ENCODE measurements around the gene MCTP2.

The MCTP2 gene

DNA sequence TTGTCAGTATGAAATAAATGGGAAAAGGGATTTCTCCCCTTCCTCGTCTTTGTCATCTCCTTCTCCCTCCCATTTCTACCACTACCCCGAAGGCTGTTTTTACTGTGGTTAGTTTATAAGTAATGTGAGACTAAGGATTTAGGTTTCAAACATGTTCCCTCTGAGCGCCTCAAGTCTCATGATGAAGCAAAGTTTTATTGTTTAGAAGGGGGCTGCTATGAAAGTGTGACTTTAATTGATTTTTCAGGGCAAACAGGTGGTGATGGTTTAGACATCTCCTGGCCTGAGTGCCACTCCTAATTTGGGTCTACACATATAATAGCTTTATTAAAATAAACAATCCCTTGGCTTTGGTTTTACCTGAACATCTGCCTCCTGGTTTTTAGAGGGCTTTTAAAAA is 185.5 kb downstream of the MCTP2 start:
- no peak for DNase-seq (ENCODE audit: low read depth)
- TF ChIP-seq, protein P1, sequence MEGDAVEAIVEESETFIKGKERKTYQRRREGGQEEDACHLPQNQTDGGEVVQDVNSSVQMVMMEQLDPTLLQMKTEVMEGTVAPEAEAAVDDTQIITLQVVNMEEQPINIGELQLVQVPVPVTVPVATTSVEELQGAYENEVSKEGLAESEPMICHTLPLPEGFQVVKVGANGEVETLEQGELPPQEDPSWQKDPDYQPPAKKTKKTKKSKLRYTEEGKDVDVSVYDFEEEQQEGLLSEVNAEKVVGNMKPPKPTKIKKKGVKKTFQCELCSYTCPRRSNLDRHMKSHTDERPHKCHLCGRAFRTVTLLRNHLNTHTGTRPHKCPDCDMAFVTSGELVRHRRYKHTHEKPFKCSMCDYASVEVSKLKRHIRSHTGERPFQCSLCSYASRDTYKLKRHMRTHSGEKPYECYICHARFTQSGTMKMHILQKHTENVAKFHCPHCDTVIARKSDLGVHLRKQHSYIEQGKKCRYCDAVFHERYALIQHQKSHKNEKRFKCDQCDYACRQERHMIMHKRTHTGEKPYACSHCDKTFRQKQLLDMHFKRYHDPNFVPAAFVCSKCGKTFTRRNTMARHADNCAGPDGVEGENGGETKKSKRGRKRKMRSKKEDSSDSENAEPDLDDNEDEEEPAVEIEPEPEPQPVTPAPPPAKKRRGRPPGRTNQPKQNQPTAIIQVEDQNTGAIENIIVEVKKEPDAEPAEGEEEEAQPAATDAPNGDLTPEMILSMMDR (IDR thresholded peaks at IDR 0.05; ENCODE audit: insufficient read depth, low read depth, low read length, missing control alignments): no peak
- no peak overlapping the region for H3K4me3 ChIP-seq (ENCODE audit: low read depth, low read length)

DNA sequence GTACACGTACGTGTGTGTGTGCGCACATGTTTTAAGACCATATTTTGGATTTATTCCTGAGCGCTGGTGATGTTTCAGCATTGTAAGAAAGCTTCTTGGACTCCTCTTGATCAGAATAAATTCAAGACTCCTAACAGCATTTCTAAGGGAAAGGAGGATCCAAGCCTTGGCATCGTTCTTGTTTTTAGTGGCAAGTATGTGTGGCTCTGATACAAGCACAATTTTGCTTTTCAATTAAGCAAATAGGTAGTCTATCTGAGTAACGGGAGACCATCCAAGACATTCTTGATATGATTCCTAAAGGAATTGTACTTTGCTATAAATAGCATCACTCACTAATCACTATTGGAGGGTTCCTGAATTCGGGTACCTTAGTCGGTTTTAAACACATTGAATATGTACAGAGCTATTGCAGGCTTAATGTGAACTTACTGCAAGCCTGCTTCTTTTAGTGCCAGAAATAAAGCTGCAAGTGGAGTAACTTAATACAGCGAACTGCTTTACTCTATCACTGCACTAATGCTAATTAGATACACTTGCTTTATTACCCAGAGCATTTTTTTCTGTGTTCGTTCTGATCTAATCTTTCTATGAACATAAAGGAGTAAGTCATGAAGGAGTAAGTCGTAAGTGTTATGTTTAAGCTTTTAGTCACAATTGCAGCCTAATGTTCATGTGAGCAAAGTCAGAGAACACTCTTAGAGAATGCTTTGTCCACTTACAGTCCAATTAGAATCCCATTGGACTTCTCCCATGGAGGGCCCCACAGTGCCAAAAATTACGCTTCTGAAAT is 186.3 kb downstream of the MCTP2 start:
- no peak for DNase-seq (ENCODE audit: low read depth)
- TF ChIP-seq, protein P1 (IDR thresholded peaks at IDR 0.05; ENCODE audit: insufficient read depth, low read depth, low read length, missing control alignments): no peak
- H3K4me3 ChIP-seq (ENCODE audit: low read depth, low read length): no peak overlapping the region

- no peak overlapping the region for H3K4me3 ChIP-seq (ENCODE audit: low read depth, low read length)
- DNase-seq (ENCODE audit: low read depth): no peak
- TF ChIP-seq, protein P1 (IDR thresholded peaks at IDR 0.05; ENCODE audit: insufficient read depth, low read depth, low read length, missing control alignments): no peak
Observed at GRCh38 chr15:94421706-94422105, 190.3 kb downstream of the MCTP2 start.

DNA sequence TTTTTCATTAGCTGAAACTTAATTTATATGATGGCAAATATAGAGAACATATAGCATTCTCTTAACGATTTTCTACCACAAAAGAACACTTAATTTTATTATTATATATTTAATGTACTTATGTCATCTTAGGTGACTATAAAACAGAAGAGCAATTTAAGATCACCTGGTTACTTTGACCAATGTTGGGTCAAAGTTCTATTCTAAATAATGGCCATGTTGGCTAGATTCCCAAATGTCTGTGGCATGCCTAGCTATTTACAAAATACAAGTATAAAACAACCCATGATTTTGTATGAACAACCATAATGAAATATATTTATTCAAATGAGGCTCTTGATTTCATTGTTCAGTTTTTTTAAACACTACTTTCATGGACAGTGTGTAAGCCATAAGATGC is 200.9 kb downstream of the MCTP2 start:
- TF ChIP-seq, protein P1 (IDR thresholded peaks at IDR 0.05; ENCODE audit: insufficient read depth, low read depth, low read length, missing control alignments): no peak
- no peak overlapping the region for H3K4me3 ChIP-seq (ENCODE audit: low read depth, low read length)
- no peak for DNase-seq (ENCODE audit: low read depth)

GRCh38 chr15:94439158-94439557 is 207.8 kb downstream of the MCTP2 start:
- no peak overlapping the region for H3K4me3 ChIP-seq (ENCODE audit: low read depth, low read length)
- TF ChIP-seq, protein P1 (IDR thresholded peaks at IDR 0.05; ENCODE audit: insufficient read depth, low read depth, low read length, missing control alignments): no peak
- no peak for DNase-seq (ENCODE audit: low read depth)

GRCh38 chr15:94441760-94442159 is 210.4 kb downstream of the MCTP2 start:
- TF ChIP-seq, protein P1 (IDR thresholded peaks at IDR 0.05; ENCODE audit: insufficient read depth, low read depth, low read length, missing control alignments): no peak
- DNase-seq (ENCODE audit: low read depth): no peak
- H3K4me3 ChIP-seq (ENCODE audit: low read depth, low read length): no peak overlapping the region

DNA sequence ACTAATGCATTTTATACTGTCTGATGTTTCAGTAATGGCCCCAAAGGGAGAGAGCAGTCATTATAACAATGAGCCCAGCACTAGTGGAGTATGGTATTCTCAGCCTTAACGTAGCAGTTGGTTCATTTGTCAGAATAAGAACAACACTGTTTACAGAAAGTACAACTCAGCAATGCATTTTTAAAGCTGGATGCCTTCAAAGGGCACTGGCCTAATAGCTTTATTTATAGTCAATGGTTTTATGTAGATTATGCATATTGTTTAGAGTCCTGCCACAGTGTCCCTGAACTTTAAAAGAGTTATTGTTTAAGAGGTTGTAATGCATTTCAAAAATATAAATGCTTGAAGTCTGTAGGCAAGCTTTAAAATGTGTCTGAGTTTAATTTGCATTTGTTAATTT is 211.1 kb downstream of the MCTP2 start:
- TF ChIP-seq, protein P1 (IDR thresholded peaks at IDR 0.05; ENCODE audit: insufficient read depth, low read depth, low read length, missing control alignments): no peak
- DNase-seq (ENCODE audit: low read depth): no peak
- H3K4me3 ChIP-seq (ENCODE audit: low read depth, low read length): no peak overlapping the region

All from GM12865 (cell line).